GM21423 (cell line): ENCODE results near the gene CHIC2.
A peak's percentile ranks its signal among the peaks of the same experiment; 100 is the strongest.

Experiments used
- ATAC-seq: cut with Tn5 transposase; IDR thresholded peaks from one replicate; pipeline ENCODE4 v1.9.1; 2021; ENCODE audit warnings: mild to moderate bottlenecking, moderate library complexity; ENCODE audit not compliant: unreplicated experiment

The CHIC2 gene

GRCh38 chr4:54093324-54094240, 29.2 kb upstream of the CHIC2 start:
- no peak for ATAC-seq

DNA sequence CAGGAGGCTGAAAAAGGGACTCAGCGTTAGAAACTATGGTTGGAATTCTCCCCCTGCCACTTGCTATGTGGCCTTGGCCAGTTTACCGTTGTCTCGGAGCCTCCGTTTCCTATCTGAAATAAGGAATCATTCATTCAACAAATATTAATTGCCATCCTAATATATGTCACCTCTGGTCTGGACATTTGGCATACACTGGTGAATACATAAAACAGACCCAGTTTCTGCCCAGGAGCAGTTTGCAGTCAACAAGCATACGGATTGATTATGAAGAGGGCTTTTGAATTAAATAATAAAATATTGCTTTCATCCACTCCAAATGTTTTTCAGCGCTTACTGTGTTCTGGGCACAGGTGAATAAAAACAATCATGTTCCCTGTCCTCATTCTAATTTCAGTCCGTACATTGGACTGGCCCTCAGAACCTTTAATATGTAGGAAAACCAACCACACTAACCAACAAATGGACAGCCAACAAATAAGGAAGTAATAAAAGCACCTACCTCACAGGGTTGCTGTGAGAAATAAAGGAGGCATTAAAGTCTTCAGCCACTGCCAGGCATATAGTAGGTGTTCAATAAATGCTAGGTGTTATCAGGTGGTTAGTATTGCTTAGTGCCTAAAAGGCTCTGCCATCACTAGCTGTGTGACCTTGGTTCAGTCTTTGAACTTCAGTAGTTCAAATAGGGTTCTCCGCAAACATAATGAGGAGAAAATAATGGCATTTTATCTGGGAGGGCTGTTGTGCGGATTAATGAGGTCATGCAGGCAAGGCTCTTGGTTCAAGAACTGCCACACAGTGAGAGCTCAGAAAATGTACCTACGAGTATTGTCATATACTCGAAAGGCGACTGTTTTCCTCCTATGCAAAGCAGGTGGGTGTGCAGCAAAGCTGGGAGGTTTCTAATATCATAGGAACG, 28.3 kb upstream of the CHIC2 start:
- ATAC-seq = no peak

GRCh38 chr4:54091637-54092404, 27.4 kb upstream of the CHIC2 start:
- peak; percentile 65 for ATAC-seq

- no peak for ATAC-seq
Measured at GRCh38 chr4:54090804-54091623, 26.6 kb upstream of the CHIC2 start.

DNA sequence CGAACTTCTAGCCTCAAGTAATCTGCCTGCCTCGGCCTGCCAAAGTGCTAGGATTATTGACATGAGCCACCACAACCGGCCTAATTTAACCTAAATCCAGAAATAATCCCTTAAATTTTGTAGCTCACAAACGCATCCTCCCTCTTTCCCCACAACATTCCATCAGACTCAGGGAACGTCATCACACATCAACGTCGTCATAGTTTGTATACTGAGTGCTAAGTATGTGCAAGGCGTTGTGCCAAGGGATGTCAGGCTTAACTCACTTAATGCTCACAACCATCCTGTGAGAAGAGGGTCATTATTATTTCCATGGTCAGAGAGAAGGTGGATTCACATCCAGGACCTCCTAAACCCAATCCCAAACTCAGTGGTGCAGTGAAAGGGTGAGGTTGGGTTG, 26.0 kb upstream of the CHIC2 start:
- ATAC-seq = no peak

DNA sequence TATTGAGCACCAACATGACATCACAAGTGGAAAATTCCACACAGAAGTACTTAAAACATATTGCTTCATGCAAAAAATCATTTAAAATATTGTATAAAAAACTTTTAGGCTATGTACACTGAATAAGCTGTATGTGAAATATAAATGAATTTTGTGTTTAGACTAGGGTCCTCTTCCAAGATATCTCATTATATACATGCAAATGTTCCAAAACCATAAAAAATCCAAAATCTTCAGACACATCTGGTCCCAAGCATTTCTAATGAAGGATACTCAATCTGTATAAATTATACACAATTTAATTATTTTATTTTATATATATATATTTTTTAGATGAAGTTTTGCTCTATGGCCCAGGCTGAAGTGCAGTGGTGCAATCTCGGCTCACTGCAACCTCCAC, 25.5 kb upstream of the CHIC2 start:
- no peak for ATAC-seq

DNA sequence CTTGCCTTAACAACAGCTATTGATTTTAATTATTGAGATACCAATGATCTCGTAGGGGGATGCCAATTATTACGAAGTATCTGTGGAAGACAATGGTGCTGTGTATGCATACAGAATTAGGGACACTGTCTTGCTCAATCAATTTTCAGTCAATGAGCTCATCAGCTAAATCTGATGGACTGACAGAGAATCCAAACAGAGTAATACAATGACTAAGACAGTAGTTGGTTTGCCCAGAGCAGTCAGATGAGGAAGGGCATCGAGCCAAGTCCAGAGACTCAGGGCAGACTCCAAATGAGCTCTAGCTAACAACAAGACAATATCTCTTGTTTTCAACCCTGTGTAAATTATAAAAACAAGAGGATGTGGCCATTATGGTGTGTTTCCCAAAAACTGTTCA, 20.9 kb upstream of the CHIC2 start:
- ATAC-seq = no peak

- ATAC-seq = no peak
Measured at GRCh38 chr4:54082168-54082567, 17.8 kb upstream of the CHIC2 start.

GRCh38 chr4:54077812-54078211, 13.4 kb upstream of the CHIC2 start:
- ATAC-seq = no peak

DNA sequence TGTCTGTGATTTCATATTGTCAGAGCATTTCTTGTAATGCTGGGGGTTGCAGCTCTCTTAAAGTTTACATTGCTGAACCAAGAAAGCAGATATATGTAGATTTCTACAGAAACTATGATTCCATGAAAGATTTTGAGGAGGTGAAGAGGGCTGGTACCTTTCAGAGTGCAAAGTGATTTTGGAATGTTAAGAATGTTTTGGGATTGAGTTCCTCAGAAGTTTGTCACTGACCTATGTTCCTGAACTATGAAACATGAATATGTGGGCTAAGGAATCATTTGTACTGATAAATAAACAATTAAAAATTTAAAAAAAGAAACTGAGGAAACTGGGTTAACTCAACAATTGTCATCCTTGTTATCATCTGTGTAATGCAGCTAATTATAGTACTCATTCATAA, 12.3 kb upstream of the CHIC2 start:
- ATAC-seq = no peak

- ATAC-seq = no peak
Measured at GRCh38 chr4:54074381-54074780, 10.0 kb upstream of the CHIC2 start.

GRCh38 chr4:54073271-54073880, 9.0 kb upstream of the CHIC2 start:
- ATAC-seq = no peak

DNA sequence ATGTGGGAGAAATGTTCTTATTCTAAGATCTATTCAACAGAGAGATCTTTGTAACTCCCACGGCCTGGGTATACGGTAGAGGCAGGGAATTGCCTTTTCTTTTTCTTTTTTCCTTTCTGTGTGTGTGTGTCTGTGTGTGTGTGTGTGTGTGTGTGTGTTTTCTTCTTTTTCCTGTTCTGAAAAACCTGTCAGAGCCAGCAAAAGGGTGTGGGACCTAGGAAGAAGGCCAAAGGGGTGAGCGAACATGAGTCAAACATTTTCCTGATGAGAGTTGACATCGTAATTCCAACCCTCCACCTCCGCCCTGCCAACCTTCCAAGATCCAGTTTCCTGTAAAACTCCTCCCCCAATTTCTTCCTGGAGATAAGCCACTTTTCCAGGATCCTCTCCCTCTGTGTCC, 2.8 kb upstream of the CHIC2 start:
- ATAC-seq = no peak

DNA sequence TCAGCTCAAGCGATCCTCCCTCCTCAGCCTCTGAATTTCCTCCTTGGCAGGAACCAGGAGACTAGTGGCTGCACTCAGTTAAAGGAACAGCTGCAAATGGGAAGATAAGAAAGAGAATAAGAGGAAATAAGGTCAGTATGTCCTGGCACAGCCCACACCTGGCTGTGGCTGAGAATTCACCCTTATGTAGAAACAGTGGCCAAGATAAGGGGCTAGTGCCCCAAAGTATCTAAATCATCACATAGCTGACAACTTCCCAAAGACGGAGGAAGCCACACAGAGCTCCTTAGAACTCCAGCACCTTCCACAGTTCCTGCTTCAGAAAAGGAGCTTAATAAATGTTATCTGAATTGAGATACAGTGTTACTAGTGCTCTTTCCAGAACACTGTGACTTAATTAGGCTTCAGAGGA, 2.3 kb upstream of the CHIC2 start:
- no peak for ATAC-seq

GRCh38 chr4:54066088-54066415, 1.6 kb upstream of the CHIC2 start:
- ATAC-seq = no peak

DNA sequence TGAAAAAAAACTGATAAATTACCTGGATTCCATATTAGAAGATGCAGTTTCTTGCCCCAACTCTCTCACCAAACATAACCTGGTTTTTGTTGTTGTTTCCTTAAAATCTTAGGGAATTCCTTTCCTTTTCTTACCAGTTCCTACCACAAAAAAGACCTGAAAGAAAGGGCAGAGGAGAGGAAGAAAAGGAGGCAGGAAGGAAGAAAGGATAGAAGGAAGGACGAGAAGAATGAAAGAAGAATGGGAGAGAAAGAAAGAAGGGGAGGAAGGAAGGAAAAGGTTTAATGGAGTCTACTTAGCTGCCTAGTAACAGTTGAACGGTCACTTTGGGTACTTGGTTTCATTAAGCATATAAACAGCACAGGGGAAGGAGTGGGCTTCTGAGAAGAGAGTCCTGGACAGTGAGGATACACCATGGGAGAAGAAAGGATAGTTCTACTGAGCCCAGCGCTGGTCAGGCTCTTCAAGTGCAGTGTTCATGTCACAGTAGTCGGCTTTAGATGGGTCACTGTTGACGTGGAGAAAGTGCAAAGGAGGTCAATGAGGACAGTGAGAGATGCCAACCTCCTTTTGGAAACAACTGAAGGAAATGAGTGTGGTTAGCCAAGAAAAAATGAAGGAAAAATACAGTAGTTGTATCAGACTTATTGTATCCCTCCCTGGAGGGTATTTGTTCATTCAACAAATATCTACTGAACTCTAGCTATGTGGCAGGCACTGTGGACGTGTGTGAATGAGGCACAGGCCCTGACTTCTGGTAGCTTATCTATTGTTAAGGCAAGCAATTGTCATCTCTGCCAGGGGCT, 1.1 kb upstream of the CHIC2 start:
- no peak for ATAC-seq

DNA sequence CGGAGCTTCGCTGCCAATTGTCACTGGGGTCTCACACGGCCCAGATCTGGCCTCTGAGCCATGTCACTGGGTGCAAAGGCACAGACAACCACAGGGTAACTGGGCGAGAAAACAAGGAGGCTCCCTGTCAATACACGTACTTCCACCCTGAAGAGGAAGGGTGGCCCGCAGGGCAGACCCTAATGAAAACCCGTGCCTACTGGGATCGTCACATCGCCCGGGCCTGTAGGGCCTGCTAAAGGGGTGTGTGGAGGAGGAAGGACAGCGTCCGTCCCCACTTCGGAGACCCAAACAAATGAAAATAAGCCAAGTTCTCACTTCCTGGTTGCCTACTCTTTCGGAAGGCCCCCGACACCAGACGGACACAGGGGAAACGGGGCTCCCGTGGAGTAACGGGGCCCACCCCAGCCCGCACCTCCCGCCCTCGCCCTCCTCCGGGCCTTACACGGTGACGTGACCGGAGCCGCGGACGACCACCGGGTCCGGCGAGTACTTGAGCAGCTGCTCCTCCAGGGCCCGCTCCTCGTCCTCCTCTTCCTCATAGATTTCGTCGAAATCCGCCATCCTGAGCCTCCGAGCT, 578 bp downstream of the CHIC2 start:
- peak; percentile 19 for ATAC-seq

DNA sequence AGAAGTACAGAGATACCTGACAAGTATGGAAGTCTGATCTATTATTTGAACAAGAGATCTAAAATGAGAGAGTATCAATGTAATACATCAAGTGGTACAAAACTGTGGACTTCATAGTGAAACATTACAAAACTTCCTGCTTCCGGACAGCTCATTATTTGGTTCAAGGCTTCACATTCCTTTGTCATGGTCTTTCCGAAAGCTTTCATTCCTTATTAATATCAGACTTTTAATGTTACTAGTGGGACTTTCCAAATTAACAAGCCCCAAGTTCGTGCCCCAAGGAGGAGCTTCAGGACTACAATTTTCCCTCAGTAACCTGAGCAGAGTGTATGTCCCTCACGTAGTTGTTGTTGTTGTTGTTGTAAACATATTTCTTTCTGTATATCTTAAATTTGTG, 1.2 kb downstream of the CHIC2 start:
- ATAC-seq = no peak

- ATAC-seq = no peak
Measured at GRCh38 chr4:54062392-54062791, 2.0 kb downstream of the CHIC2 start.
